ENCODE measurements around the gene NFIB. TPM values are rescaled to one million over a fixed set of nuclear protein-coding genes. Genes with fewer than 3 reads are reported as not detected.

NFIB gene
- total and polyA plus RNA-seq, 10 of the 15 experiments (the other 5 are each of a cell fraction or from before 2014, with no cell fraction given): under 0.01 to 0.19 (median 0.05) TPM; not detected in 3

- in situ Hi-C loops (cut with MboI): no loop called here
- FAIRE-seq (no peak), ATAC-seq (no peak; the same call in 2 of the 3 replicates), DNase-seq (ENCODE audit: low read depth, low spot score) (no peak)
- ChIA-PET SMC1A (ENCODE audit: uncharacterized antibody, unreplicated experiment) (interaction anchor here (1.1 kb wide), 1 partner anchor 14 kb away, joined by 3 read pairs; no protein-coding TSS in a partner anchor), RAD21 (ENCODE audit: unreplicated experiment) (no interaction called here), POLR2A (no interaction called here), CTCF (interaction anchor here (0.8 to 1.9 kb wide), 2 partner anchors 30 to 46 kb away, joined by 3 to 11 read pairs; no protein-coding TSS in a partner anchor)
- no TSS peak for BruUV-seq (replicated peaks)
- Histone ChIP-seq H3K27me3 (replicated peaks in 1 of 2; ENCODE audit: control insufficient read depth in 2 of 2, insufficient read depth in 2 of 2, low read length in 1 of 2) (no peaks in the 10 kb centered on the region), H3K4me1 (ENCODE audit: control insufficient read depth, insufficient read depth, low read length) (peaks cover 2% of the 10 kb centered on the region; the same call in 1 of the 2 replicates), H3K27ac (ENCODE audit: control insufficient read depth, insufficient read depth) (no peak overlapping the region), H3K36me3 (ENCODE audit: control insufficient read depth in 2 of 2, insufficient read depth in 2 of 2, low read length in 1 of 2) (no peaks in the 10 kb centered on the region), H3K9ac (ENCODE audit: control insufficient read depth, insufficient read depth, low read length) (peak overlapping the region; percentile 74), H3K79me2 (ENCODE audit: control insufficient read depth, insufficient read depth, low read length) (no peaks in the 10 kb centered on the region), H4K20me1 (ENCODE audit: control insufficient read depth, insufficient read depth) (no peaks in the 10 kb centered on the region), H2AFZ (ENCODE audit: control insufficient read depth, low read depth, low read length) (peak overlapping the region; percentile 87), H3K9me3 (replicated peaks; ENCODE audit: control insufficient read depth, insufficient read depth, low read length) (no peaks in the 10 kb centered on the region), H3K4me2 (ENCODE audit: control insufficient read depth, insufficient read depth) (peak overlapping the region; percentile 91), H3K4me3 (peak overlapping the region; percentile 86)
- no peak for TF ChIP-seq IKZF1 (conservative IDR thresholded peaks at IDR 0.05)
- TF ChIP-seq BMI1 (IDR thresholded peaks at IDR 0.05; ENCODE audit: borderline replicate concordance): 0 out of 2 replicates have a peak, but pooled peaks have one; percentile 38
- TF ChIP-seq SMAD5 (IDR thresholded peaks at IDR 0.05; ENCODE audit: low read depth): no peak
- 36% methylated on average over 17 of the region's 17 CpGs for WGBS (ENCODE audit: insufficient coverage, insufficient replicate concordance, low lambda C conversion rate, missing lambda C conversion rate)
- intact Hi-C loops (cut with micrococcal nuclease; ENCODE audit: unreplicated experiment): no loop called here
Measured at GRCh38 chr9:14323083-14323971, 9.4 kb upstream of the NFIB start.

- Histone ChIP-seq H3K27me3 (replicated peaks in 1 of 2; ENCODE audit: control insufficient read depth in 2 of 2, insufficient read depth in 2 of 2, low read length in 1 of 2) (no peaks in the 10 kb centered on the region), H3K36me3 (ENCODE audit: control insufficient read depth in 2 of 2, insufficient read depth in 2 of 2, low read length in 1 of 2) (no peaks in the 10 kb centered on the region), H3K9me3 (replicated peaks; ENCODE audit: control insufficient read depth, insufficient read depth, low read length) (no peaks in the 10 kb centered on the region), H3K4me2 (ENCODE audit: control insufficient read depth, insufficient read depth) (peak overlapping the region; percentile 91), H3K4me3 (peak overlapping the region; percentile 86), H3K4me1 (ENCODE audit: control insufficient read depth, insufficient read depth, low read length) (peaks cover 4% of the 10 kb centered on the region; the same call in 1 of the 2 replicates), H3K79me2 (ENCODE audit: control insufficient read depth, insufficient read depth, low read length) (no peaks in the 10 kb centered on the region), H3K27ac (ENCODE audit: control insufficient read depth, insufficient read depth) (no peak overlapping the region), H2AFZ (ENCODE audit: control insufficient read depth, low read depth, low read length) (peak overlapping the region; percentile 87), H4K20me1 (ENCODE audit: control insufficient read depth, insufficient read depth) (no peaks in the 10 kb centered on the region), H3K9ac (ENCODE audit: control insufficient read depth, insufficient read depth, low read length) (peak overlapping the region; percentile 74)
- ChIA-PET RAD21 (ENCODE audit: unreplicated experiment) (no interaction called here), CTCF (no interaction called here), POLR2A (no interaction called here), SMC1A (ENCODE audit: uncharacterized antibody, unreplicated experiment) (no interaction called here)
- BruUV-seq (replicated peaks): no TSS peak
- in situ Hi-C loops (cut with MboI) (no loop called here), intact Hi-C loops (cut with micrococcal nuclease; ENCODE audit: unreplicated experiment) (no loop called here)
- FAIRE-seq (no peak), DNase-seq (ENCODE audit: low read depth, low spot score) (no peak), ATAC-seq (peak; percentile 92)
- 2% methylated on average over 53 of the region's 98 CpGs for WGBS (ENCODE audit: insufficient coverage, insufficient replicate concordance, low lambda C conversion rate, missing lambda C conversion rate)
- TF ChIP-seq EP300 (IDR thresholded peaks at IDR 0.05; ENCODE audit: borderline replicate concordance in 1 of 2, control insufficient read depth in 1 of 2, low read depth in 2 of 2, low read length in 2 of 2) (no peak), HCFC1 (IDR thresholded peaks at IDR 0.05; ENCODE audit: low read length) (no peak), HDAC6 (IDR thresholded peaks at IDR 0.05; ENCODE audit: unreplicated experiment) (peak; percentile 66), EGR1 (IDR thresholded peaks at IDR 0.05; ENCODE audit: borderline replicate concordance in 1 of 2, low read depth in 2 of 2, low read length in 2 of 2) (peak in 1 of 2 experiments; percentile 88; a peak in 2 of 3 replicates), USF1 (IDR thresholded peaks at IDR 0.05; ENCODE audit: borderline replicate concordance, extremely low read length, insufficient read depth, low read depth, low read length) (no peak), ASH2L (IDR thresholded peaks at IDR 0.05; ENCODE audit: borderline replicate concordance, low read depth) (0 out of 2 replicates have a peak, but pooled peaks have one; percentile 19), MXI1 (IDR thresholded peaks at IDR 0.05; ENCODE audit: low read depth, low read length) (peak; percentile 13; the same call in 1 of the 2 replicates)
- TF ChIP-seq, protein P1, sequence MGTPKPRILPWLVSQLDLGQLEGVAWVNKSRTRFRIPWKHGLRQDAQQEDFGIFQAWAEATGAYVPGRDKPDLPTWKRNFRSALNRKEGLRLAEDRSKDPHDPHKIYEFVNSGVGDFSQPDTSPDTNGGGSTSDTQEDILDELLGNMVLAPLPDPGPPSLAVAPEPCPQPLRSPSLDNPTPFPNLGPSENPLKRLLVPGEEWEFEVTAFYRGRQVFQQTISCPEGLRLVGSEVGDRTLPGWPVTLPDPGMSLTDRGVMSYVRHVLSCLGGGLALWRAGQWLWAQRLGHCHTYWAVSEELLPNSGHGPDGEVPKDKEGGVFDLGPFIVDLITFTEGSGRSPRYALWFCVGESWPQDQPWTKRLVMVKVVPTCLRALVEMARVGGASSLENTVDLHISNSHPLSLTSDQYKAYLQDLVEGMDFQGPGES (IDR thresholded peaks at IDR 0.05): no peak
Measured at GRCh38 chr9:14322211-14323082, 8.5 kb upstream of the NFIB start.

All from GM12878 (cell line).